Stimulated activated effector memory CD8-positive, alpha-beta T cell treated with anti-CD3 and anti-CD28 coated beads, Interleukin-12 subunit alpha, Interleukin-12 subunit beta, amount 100 ng/mL, for 72 hours (primary cell): ENCODE data around the gene EIF4G3.
"Not testable (repeated sequence)": the region's sequence is repeated elsewhere in the genome, so short reads cannot be mapped to it uniquely, and the experiment has no call there.

ENCODE experiments used
- ATAC-seq: fragments of 150-1000 bp; cut with Tn5 transposase; 2 replicates; pipeline ENCODE4 v1.10.0; 2021
- DNase-seq, 2 donors: peaks; one replicate each; pipeline ENCODE4 v3.0.0; 2021 to 2022; ENCODE audit warnings: low spot score in 2 of 2
- H3K27ac Mint-ChIP-seq: one replicate; pipeline ENCODE4 v1.8.0; 2022; ENCODE audit warnings: mild to moderate bottlenecking, mixed read lengths
- H3K36me3 Mint-ChIP-seq: one replicate; pipeline ENCODE4 v1.8.0; 2022; ENCODE audit warnings: mild to moderate bottlenecking, mixed read lengths
- H3K4me1 Mint-ChIP-seq: one replicate; pipeline ENCODE4 v1.8.0; 2022; ENCODE audit warnings: mixed read lengths
- H3K4me3 Mint-ChIP-seq: one replicate; pipeline ENCODE4 v1.8.0; 2022; ENCODE audit warnings: mild to moderate bottlenecking, mixed read lengths
- H3K9me3 Mint-ChIP-seq: one replicate; pipeline ENCODE4 v1.8.0; 2022; ENCODE audit warnings: mixed read lengths

Gene EIF4G3

GRCh38 chr1:21176586-21177555, at the start of gene EIF4G3:
Gene EIF4G3 (minus strand): TSS chr1:21176897. CDS start chr1:21002742, 174,155 bp downstream.
- Mint-ChIP-seq H3K27ac (peak within 1 kb of the TSS; percentile 93), H3K4me1 (peaks cover 28% of the 10 kb centered on the region), H3K36me3 (peaks cover 15% of the 10 kb centered on the region), H3K4me3 (peak within 1 kb of the TSS; percentile 87), H3K9me3 (no peaks in the 10 kb centered on the region)
- ATAC-seq (peak; percentile 93), DNase-seq (peak; percentile 100)

- Mint-ChIP-seq H3K4me1 (no peaks in the 10 kb centered on the region), H3K4me3 (no peak overlapping the region), H3K27ac (peak overlapping the region; percentile 67), H3K9me3 (no peaks in the 10 kb centered on the region), H3K36me3 (peaks cover 100% of the 10 kb centered on the region)
- ATAC-seq (no peak), DNase-seq (no peak)
Measured at GRCh38 chr1:21225065-21225464, 48.4 kb upstream of the EIF4G3 start.

GRCh38 chr1:21220815-21221214, 44.1 kb upstream of the EIF4G3 start:
- ATAC-seq (no peak), DNase-seq (no peak)
- Mint-ChIP-seq H3K27ac (no peak overlapping the region), H3K4me1 (no peaks in the 10 kb centered on the region), H3K36me3 (peaks cover 97% of the 10 kb centered on the region), H3K9me3 (no peaks in the 10 kb centered on the region), H3K4me3 (no peak overlapping the region)

- Mint-ChIP-seq H3K27ac (no peak overlapping the region), H3K4me3 (no peak overlapping the region), H3K9me3 (no peaks in the 10 kb centered on the region), H3K4me1 (no peaks in the 10 kb centered on the region), H3K36me3 (peaks cover 92% of the 10 kb centered on the region)
- ATAC-seq: no peak
- DNase-seq: no peak
Measured at GRCh38 chr1:21219674-21220073, 43.0 kb upstream of the EIF4G3 start.

GRCh38 chr1:21217812-21218596, 41.3 kb upstream of the EIF4G3 start:
- no peaks in the 10 kb centered on the region for H3K4me1 Mint-ChIP-seq
- peak overlapping the region; percentile 78 for H3K27ac Mint-ChIP-seq
- ATAC-seq: peak; percentile 58
- no peak overlapping the region for H3K4me3 Mint-ChIP-seq
- H3K36me3 Mint-ChIP-seq: peaks cover 75% of the 10 kb centered on the region
- H3K9me3 Mint-ChIP-seq: no peaks in the 10 kb centered on the region
- DNase-seq: peak; percentile 48 to 70

- peaks cover 66% of the 10 kb centered on the region for H3K36me3 Mint-ChIP-seq
- H3K9me3 Mint-ChIP-seq: no peaks in the 10 kb centered on the region
- no peaks in the 10 kb centered on the region for H3K4me1 Mint-ChIP-seq
- H3K4me3 Mint-ChIP-seq: no peak overlapping the region
- H3K27ac Mint-ChIP-seq: peak overlapping the region; percentile 78
- DNase-seq (peak; percentile 62 to 83), ATAC-seq (peak; percentile 57)
Measured at GRCh38 chr1:21216835-21217811, 40.4 kb upstream of the EIF4G3 start.

GRCh38 chr1:21212126-21212525, 35.4 kb upstream of the EIF4G3 start:
- Mint-ChIP-seq H3K4me1 (no peaks in the 10 kb centered on the region), H3K9me3 (no peaks in the 10 kb centered on the region), H3K36me3 (peaks cover 17% of the 10 kb centered on the region), H3K4me3 (no peak overlapping the region), H3K27ac (no peak overlapping the region)
- DNase-seq: no peak
- ATAC-seq: no peak

- H3K4me3 Mint-ChIP-seq, DNase-seq, H3K4me1 Mint-ChIP-seq, H3K9me3 Mint-ChIP-seq, H3K36me3 Mint-ChIP-seq, H3K27ac Mint-ChIP-seq: not testable (repeated sequence)
- peak; percentile 59 for ATAC-seq
Measured at GRCh38 chr1:21208137-21208700, 31.5 kb upstream of the EIF4G3 start.

- Mint-ChIP-seq H3K36me3 (no peaks in the 10 kb centered on the region), H3K9me3 (no peaks in the 10 kb centered on the region), H3K4me1 (no peaks in the 10 kb centered on the region), H3K4me3 (no peak overlapping the region), H3K27ac (no peak overlapping the region)
- DNase-seq (no peak), ATAC-seq (peak; percentile 95)
Measured at GRCh38 chr1:21206117-21206516, 29.4 kb upstream of the EIF4G3 start.

- no peaks in the 10 kb centered on the region for H3K9me3 Mint-ChIP-seq
- no peak for ATAC-seq
- no peak overlapping the region for H3K4me3 Mint-ChIP-seq
- no peak for DNase-seq
- H3K27ac Mint-ChIP-seq: no peak overlapping the region
- H3K36me3 Mint-ChIP-seq: no peaks in the 10 kb centered on the region
- no peaks in the 10 kb centered on the region for H3K4me1 Mint-ChIP-seq
Measured at GRCh38 chr1:21205416-21205815, 28.7 kb upstream of the EIF4G3 start.

GRCh38 chr1:21201650-21202049, 25.0 kb upstream of the EIF4G3 start:
- H3K27ac Mint-ChIP-seq: no peak overlapping the region
- no peak for ATAC-seq
- no peaks in the 10 kb centered on the region for H3K4me1 Mint-ChIP-seq
- no peak for DNase-seq
- H3K4me3 Mint-ChIP-seq: no peak overlapping the region
- no peaks in the 10 kb centered on the region for H3K9me3 Mint-ChIP-seq
- H3K36me3 Mint-ChIP-seq: no peaks in the 10 kb centered on the region

- not testable (repeated sequence) for ATAC-seq, H3K4me1 Mint-ChIP-seq, DNase-seq, H3K9me3 Mint-ChIP-seq, H3K36me3 Mint-ChIP-seq, H3K4me3 Mint-ChIP-seq, H3K27ac Mint-ChIP-seq
Measured at GRCh38 chr1:21201238-21201637, 24.5 kb upstream of the EIF4G3 start.

- no peaks in the 10 kb centered on the region for H3K4me1 Mint-ChIP-seq
- H3K9me3 Mint-ChIP-seq: no peaks in the 10 kb centered on the region
- no peak for DNase-seq
Measured at GRCh38 chr1:21200767-21201166, 24.1 kb upstream of the EIF4G3 start.

GRCh38 chr1:21198929-21199328, 22.2 kb upstream of the EIF4G3 start:
- no peak for ATAC-seq
- no peak overlapping the region for H3K4me3 Mint-ChIP-seq
- H3K36me3 Mint-ChIP-seq: no peaks in the 10 kb centered on the region
- H3K9me3 Mint-ChIP-seq: no peaks in the 10 kb centered on the region
- no peak overlapping the region for H3K27ac Mint-ChIP-seq
- no peak for DNase-seq
- no peaks in the 10 kb centered on the region for H3K4me1 Mint-ChIP-seq

More at GRCh38 chr1:21200767-21201166, 24.1 kb upstream of the EIF4G3 start:
- Mint-ChIP-seq H3K27ac (no peak overlapping the region), H3K4me3 (no peak overlapping the region), H3K36me3 (no peaks in the 10 kb centered on the region)
- no peak for ATAC-seq
